Right hindlimb (tissue), 1 donor: ENCODE results near the gene GPS1.

Source experiments
- DNase-seq: peaks from one replicate; pipeline ENCODE4 v3.0.0-alpha.2; 2018

GPS1 gene

GRCh38 chr17:82080789-82081464 is 29.2 kb downstream of the GPS1 start:
- no peak for DNase-seq

- DNase-seq: no peak
These were observed 29.8 kb downstream of the GPS1 start for GRCh38 chr17:82081546-82081945.

- no peak for DNase-seq
These were observed 30.3 kb downstream of the GPS1 start for GRCh38 chr17:82081966-82082365.

GRCh38 chr17:82082456-82082855 is 30.8 kb downstream of the GPS1 start:
- DNase-seq: no peak

GRCh38 chr17:82083009-82083408 is 31.3 kb downstream of the GPS1 start:
- DNase-seq: no peak

- no peak for DNase-seq
These were observed 32.0 kb downstream of the GPS1 start for GRCh38 chr17:82083533-82084359.

- DNase-seq: no peak
These were observed 32.8 kb downstream of the GPS1 start for GRCh38 chr17:82084373-82085030.

- DNase-seq: no peak
These were observed 33.5 kb downstream of the GPS1 start for GRCh38 chr17:82085031-82085861.

- DNase-seq: peak; percentile 21
These were observed 34.5 kb downstream of the GPS1 start for GRCh38 chr17:82085931-82086764.

- DNase-seq: peak; percentile 14
These were observed 35.5 kb downstream of the GPS1 start for GRCh38 chr17:82086941-82087906.

GRCh38 chr17:82087961-82088837 is 36.5 kb downstream of the GPS1 start:
- no peak for DNase-seq

- peak; percentile 17 for DNase-seq
These were observed 37.4 kb downstream of the GPS1 start for GRCh38 chr17:82088838-82089722.

GRCh38 chr17:82089723-82090548 is 38.2 kb downstream of the GPS1 start:
- no peak for DNase-seq

- DNase-seq: no peak
These were observed 39.0 kb downstream of the GPS1 start for GRCh38 chr17:82090549-82091263.

GRCh38 chr17:82091264-82092066 is 39.8 kb downstream of the GPS1 start:
- no peak for DNase-seq

- no peak for DNase-seq
These were observed 40.4 kb downstream of the GPS1 start for GRCh38 chr17:82092094-82092586.
